GM18502 (cell line): Measurements from ENCODE around the gene ARVCF.

Experiments
- ATAC-seq: cut with Tn5 transposase; IDR thresholded peaks from one replicate; pipeline ENCODE4 v1.9.1; 2021; ENCODE audit warnings: mild to moderate bottlenecking; ENCODE audit not compliant: unreplicated experiment, poor library complexity

Gene ARVCF, protein sequence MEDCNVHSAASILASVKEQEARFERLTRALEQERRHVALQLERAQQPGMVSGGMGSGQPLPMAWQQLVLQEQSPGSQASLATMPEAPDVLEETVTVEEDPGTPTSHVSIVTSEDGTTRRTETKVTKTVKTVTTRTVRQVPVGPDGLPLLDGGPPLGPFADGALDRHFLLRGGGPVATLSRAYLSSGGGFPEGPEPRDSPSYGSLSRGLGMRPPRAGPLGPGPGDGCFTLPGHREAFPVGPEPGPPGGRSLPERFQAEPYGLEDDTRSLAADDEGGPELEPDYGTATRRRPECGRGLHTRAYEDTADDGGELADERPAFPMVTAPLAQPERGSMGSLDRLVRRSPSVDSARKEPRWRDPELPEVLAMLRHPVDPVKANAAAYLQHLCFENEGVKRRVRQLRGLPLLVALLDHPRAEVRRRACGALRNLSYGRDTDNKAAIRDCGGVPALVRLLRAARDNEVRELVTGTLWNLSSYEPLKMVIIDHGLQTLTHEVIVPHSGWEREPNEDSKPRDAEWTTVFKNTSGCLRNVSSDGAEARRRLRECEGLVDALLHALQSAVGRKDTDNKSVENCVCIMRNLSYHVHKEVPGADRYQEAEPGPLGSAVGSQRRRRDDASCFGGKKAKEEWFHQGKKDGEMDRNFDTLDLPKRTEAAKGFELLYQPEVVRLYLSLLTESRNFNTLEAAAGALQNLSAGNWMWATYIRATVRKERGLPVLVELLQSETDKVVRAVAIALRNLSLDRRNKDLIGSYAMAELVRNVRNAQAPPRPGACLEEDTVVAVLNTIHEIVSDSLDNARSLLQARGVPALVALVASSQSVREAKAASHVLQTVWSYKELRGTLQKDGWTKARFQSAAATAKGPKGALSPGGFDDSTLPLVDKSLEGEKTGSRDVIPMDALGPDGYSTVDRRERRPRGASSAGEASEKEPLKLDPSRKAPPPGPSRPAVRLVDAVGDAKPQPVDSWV

DNA sequence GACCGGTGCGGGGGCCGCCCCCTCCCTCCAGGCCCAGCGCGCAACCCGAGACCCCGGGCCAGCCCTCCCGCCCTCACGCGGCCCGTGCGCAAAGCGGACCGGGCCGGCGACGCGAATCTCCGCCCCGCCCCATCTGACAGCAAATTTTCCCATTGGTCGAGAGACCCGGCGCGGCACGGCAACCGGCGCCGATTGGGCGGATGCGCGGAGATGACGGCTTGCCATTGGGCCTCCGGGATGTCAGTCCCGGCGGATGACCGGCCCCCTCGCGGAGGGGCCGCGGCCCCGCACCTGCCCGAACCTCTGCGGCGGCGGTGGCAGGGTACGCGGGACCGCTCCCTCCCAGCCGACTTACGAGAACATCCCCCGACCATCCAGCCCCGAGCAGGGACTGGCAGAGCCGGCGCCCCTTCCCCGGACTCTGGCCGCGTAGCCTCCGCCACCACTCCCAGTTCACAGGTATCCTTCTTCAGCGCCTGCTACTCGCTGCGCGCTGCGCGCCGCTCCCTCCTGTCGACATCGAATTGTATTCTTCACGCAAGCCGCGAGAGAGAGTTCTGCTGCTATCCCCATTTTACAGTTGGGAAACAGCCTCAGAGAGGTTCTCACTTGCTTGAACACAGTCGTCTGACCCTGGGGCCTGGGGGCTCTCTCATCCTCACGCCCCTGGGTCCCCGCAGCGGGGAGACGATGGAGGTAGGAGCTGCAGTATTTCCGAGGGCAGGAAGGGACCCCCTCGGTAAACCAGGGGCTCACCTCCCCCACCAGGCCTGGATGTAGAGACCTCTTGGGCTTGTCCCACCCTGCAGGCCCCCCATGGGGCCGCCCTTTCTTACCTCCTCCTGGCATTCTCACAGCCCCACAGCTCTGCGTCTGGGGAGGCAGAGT, at the start of gene ARVCF:
Gene ARVCF (minus strand): TSS at position 90 of the 888 bp plus-strand sequence. CDS start 26,029 bp downstream, outside the sequence.
- peak; percentile 53 for ATAC-seq

- no peak for ATAC-seq
Measured at GRCh38 chr22:20065896-20066616, 49.4 kb upstream of the ARVCF start.

DNA sequence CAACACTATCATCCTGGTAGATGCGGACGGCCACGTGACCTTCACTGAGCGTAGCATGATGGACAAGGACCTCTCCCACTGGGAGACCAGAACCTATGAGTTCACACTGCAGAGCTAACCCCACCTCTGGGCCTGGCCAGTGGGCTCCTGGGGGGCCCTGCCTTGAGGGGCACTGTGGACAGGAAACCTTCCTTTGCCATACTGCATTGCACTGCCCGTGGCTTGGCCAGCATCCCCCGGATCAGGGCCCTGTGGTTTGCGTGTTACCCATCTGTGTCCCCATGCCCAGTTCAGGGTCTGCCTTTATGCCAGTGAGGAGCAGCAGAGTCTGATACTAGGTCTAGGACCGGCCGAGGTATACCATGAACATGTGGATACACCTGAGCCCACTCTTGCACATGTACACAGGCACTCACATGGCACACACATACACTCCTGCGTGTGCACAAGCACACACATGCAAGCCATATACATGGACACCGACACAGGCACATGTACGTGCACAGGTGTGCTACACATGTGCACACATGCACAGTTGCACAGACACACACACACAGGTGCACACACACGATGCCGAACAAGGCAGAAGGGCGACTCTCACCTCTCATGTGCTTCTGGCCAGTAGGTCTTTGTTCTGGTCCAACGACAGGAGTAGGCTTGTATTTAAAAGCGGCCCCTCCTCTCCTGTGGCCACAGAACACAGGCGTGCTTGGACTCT, 48.1 kb upstream of the ARVCF start:
- ATAC-seq = no peak

- no peak for ATAC-seq
Measured at GRCh38 chr22:20064140-20064480, 47.5 kb upstream of the ARVCF start.

DNA sequence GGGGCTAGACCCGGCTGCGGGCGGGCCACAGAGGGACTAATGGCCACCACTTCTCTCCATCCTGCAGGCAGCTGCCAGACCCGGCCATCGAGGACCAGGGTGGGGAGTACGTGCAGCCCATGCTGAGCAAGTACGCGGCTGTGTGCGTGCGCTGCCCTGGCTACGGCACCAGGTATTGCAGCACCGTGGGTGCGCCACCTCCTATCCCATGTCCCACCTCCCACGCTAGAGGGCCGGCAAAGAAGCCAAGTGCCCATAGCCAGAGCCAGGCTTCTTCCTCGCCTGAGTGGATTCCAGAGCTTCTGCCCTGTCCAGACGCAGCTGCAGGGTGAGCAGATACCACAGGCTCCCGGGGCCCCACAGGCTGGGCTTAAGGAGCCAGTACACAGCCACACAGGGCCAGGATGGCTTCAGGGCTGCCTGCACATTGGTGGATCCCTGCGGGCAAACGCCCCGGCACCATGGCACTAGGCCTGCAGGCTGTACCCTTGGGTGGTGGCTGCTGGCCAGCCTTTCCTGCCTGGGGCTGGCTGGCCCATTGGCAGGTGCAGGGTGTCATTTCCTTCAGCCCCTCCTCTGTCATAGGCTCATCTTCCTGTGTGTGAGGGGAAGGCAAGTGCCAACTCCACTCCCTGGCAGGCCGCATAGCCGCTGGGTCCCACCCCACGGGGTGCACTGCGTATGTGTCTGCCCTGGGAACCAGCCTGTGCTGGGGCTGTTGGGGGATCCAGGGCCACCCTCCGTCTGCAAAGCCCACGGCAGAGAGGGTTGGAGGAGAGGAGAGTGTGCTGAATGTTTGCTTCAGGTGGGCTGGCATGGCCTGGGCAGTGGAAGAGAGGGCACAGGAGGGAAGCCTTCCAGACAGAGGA, 46.9 kb upstream of the ARVCF start:
- ATAC-seq = no peak

- ATAC-seq = no peak
Measured at GRCh38 chr22:20062766-20063083, 46.1 kb upstream of the ARVCF start.

DNA sequence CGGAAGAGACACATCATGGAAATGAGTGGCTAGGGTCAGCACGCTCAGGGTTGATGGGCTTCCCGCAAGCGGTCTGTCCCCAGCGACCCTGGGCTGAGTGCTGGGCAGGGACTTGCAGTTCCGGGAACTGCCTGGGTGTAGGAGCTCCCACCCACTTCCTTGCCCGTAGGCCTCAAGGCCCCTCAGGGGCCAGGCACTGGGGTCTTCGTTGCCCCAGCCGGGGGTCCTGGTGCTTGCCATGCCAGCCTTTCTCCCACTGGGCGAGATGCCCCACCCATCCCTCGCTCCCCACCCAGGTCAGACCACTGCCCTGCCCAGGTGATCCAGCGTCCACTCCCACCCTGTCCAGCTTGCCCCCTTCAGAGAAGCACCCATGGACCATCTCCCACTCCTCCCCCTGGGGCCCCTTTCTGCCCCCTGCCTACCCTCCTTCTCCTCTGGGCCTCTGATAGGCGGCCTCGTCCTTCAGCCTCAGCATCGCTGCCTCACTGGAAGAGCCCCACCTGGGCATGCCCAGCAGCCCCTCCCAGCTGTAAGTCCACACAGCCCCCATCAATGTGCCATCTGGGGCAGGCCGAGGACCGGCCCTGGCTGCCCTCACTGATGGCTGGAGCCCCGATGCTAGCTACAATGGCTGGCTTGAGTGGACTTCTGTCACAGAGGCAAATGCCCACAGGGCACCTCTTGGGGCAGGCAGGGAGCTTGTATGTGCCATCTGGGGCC, 45.6 kb upstream of the ARVCF start:
- no peak for ATAC-seq

- no peak for ATAC-seq
Measured at GRCh38 chr22:20061481-20061861, 44.8 kb upstream of the ARVCF start.

GRCh38 chr22:20060700-20061480, 44.3 kb upstream of the ARVCF start:
- no peak for ATAC-seq

GRCh38 chr22:20058989-20059770, 42.6 kb upstream of the ARVCF start:
- no peak for ATAC-seq

GRCh38 chr22:20057596-20058268, 41.1 kb upstream of the ARVCF start:
- ATAC-seq = no peak

GRCh38 chr22:20056696-20057386, 40.2 kb upstream of the ARVCF start:
- no peak for ATAC-seq

- no peak for ATAC-seq
Measured at GRCh38 chr22:20056161-20056560, 39.5 kb upstream of the ARVCF start.

GRCh38 chr22:20055654-20056053, 39.0 kb upstream of the ARVCF start:
- no peak for ATAC-seq

DNA sequence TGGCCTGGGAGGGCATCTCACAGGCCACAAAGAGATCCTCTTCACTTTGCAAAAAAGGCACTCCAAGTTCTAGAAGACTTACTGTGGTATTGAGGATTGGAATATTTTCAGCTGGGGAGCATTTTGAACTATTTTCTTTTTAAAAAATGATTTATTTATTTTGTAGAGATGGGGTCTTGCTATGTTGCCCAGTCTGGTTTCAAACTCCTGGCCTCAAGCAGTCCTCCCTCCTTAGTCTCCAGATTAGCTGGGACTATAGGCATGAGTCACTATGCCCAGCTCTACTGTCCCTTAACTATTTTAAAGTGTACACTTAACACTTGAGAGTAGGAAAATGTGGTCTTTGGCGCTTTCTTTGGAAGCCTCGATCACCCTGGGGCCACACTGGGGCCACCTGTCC, 38.5 kb upstream of the ARVCF start:
- ATAC-seq = no peak
